ENCODE results near the gene MUC5B. TPM values are rescaled to one million over a fixed set of nuclear protein-coding genes. Genes with fewer than 3 reads are reported as not detected.
"Not testable (repeated sequence)": the region's sequence is repeated elsewhere in the genome, so short reads cannot be mapped to it uniquely, and the experiment has no call there.

Gene MUC5B
- total and polyA plus RNA-seq, 2 donors from 2014 or later = 0.38 TPM; not detected in 1

DNA sequence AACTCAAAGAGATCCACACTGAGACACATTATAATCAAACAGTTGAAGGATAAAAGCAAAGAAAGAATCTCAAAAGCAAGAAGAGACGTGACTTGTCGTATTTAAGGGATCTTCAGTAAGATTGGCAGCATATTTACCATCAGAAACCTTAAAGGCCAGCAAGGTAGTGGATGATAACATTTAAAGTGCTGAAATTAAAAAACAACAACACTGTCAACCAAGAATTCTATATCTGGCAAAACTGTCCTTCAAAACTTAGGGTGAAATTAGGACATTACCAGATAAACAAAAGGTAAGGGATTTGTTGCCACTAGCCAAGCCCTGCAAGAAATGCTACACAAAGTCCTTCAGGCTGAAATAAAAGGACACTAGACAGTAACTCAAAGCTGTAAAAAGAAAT lies 11.0 kb upstream of the MUC5B start:
- TF ChIP-seq, protein P1, sequence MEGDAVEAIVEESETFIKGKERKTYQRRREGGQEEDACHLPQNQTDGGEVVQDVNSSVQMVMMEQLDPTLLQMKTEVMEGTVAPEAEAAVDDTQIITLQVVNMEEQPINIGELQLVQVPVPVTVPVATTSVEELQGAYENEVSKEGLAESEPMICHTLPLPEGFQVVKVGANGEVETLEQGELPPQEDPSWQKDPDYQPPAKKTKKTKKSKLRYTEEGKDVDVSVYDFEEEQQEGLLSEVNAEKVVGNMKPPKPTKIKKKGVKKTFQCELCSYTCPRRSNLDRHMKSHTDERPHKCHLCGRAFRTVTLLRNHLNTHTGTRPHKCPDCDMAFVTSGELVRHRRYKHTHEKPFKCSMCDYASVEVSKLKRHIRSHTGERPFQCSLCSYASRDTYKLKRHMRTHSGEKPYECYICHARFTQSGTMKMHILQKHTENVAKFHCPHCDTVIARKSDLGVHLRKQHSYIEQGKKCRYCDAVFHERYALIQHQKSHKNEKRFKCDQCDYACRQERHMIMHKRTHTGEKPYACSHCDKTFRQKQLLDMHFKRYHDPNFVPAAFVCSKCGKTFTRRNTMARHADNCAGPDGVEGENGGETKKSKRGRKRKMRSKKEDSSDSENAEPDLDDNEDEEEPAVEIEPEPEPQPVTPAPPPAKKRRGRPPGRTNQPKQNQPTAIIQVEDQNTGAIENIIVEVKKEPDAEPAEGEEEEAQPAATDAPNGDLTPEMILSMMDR (IDR thresholded peaks at IDR 0.05; ENCODE audit: borderline replicate concordance, extremely low read depth, insufficient read depth) = no peak
- Histone ChIP-seq H3K36me3 (ENCODE audit: control insufficient read depth in 2 of 3, insufficient read depth in 3 of 3, low read length in 3 of 3) (no peaks in the 10 kb centered on the region), H3K9me3 (ENCODE audit: control insufficient read depth in 2 of 3, insufficient read depth in 1 of 3, low read length in 3 of 3) (peaks cover 0 to 9% (median 3%) of the 10 kb centered on the region in 3 donors), H3K9ac (ENCODE audit: low read length in 3 of 3) (no peak overlapping the region), H3K27ac (ENCODE audit: low read depth in 2 of 2, low read length in 2 of 2) (no peak overlapping the region), H3K4me1 (ENCODE audit: control insufficient read depth in 2 of 3, insufficient read depth in 2 of 3, low read depth in 1 of 3, low read length in 3 of 3) (no peaks in the 10 kb centered on the region), H3K27me3 (ENCODE audit: control insufficient read depth, insufficient read depth, low read length) (no peaks in the 10 kb centered on the region), H3K4me3 (ENCODE audit: low read length in 3 of 3) (no peak overlapping the region)
- FAIRE-seq (no peak), DNase-seq (no peak)
- intact Hi-C loops (cut with DNase I) = no loop called here

DNA sequence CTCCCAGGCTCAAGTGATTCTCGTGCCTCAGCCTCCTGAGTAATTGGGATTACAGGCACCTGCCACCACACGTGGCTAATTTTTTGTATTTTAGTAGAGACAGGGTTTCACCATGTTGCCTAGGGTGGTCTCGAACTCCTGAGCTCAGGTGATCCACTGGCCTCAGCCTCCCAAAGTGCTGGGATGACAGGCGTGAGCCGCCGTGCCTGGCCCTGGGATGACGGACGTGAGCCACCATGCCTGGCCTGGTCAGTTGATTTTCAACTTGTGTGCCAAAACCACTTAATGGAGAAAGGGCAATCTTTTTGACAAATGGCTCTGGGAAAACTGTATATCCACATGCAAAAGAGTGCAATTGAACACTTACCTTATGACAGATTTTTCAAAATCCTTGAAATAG lies 7.0 kb upstream of the MUC5B start:
- H3K36me3 ChIP-seq (ENCODE audit: control insufficient read depth in 2 of 3, insufficient read depth in 3 of 3, low read length in 3 of 3); H3K27me3 ChIP-seq (ENCODE audit: control insufficient read depth, insufficient read depth, low read length); FAIRE-seq; H3K9me3 ChIP-seq (ENCODE audit: control insufficient read depth in 2 of 3, insufficient read depth in 1 of 3, low read length in 3 of 3); H3K27ac ChIP-seq (ENCODE audit: low read depth in 2 of 2, low read length in 2 of 2); H3K9ac ChIP-seq (ENCODE audit: low read length in 3 of 3); H3K4me3 ChIP-seq (ENCODE audit: low read length in 3 of 3); intact Hi-C loops (cut with DNase I); H3K4me1 ChIP-seq (ENCODE audit: control insufficient read depth in 2 of 3, insufficient read depth in 2 of 3, low read depth in 1 of 3, low read length in 3 of 3): not testable (repeated sequence)
- peak in 1 of 5 donors; percentile 37 for DNase-seq

DNA sequence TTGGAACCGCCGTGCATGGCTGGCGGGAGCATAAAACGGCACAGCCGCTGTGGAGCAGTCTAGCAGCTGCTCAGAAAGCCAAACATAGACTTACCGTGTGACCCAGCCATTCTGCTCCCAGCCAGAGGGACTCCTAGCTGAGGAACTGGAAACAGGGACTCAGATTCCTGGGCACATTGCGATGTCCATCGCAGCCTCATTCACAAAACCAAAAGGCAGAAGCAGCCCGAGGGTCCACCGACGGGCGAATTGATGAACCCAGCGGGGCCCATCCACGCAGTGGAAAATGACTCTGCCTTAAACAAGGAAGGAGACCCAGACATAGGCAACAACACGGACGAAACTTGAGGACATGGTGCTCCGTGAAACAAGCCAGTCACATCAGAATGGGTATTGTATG lies 5.7 kb upstream of the MUC5B start:
- TF ChIP-seq, protein P1 (IDR thresholded peaks at IDR 0.05; ENCODE audit: borderline replicate concordance, extremely low read depth, insufficient read depth) = no peak
- Histone ChIP-seq H3K9me3 (ENCODE audit: control insufficient read depth in 2 of 3, insufficient read depth in 1 of 3, low read length in 3 of 3) (peaks cover 0 to 4% (median 0%) of the 10 kb centered on the region in 3 donors), H3K4me3 (ENCODE audit: low read length in 3 of 3) (no peak overlapping the region), H3K36me3 (ENCODE audit: control insufficient read depth in 2 of 3, insufficient read depth in 3 of 3, low read length in 3 of 3) (no peaks in the 10 kb centered on the region), H3K9ac (ENCODE audit: low read length in 3 of 3) (no peak overlapping the region), H3K4me1 (ENCODE audit: control insufficient read depth in 2 of 3, insufficient read depth in 2 of 3, low read depth in 1 of 3, low read length in 3 of 3) (no peaks in the 10 kb centered on the region), H3K27me3 (ENCODE audit: control insufficient read depth, insufficient read depth, low read length) (no peaks in the 10 kb centered on the region), H3K27ac (ENCODE audit: low read depth in 2 of 2, low read length in 2 of 2) (no peak overlapping the region)
- DNase-seq (no peak), FAIRE-seq (no peak)
- intact Hi-C loops (cut with DNase I) = no loop called here

DNA sequence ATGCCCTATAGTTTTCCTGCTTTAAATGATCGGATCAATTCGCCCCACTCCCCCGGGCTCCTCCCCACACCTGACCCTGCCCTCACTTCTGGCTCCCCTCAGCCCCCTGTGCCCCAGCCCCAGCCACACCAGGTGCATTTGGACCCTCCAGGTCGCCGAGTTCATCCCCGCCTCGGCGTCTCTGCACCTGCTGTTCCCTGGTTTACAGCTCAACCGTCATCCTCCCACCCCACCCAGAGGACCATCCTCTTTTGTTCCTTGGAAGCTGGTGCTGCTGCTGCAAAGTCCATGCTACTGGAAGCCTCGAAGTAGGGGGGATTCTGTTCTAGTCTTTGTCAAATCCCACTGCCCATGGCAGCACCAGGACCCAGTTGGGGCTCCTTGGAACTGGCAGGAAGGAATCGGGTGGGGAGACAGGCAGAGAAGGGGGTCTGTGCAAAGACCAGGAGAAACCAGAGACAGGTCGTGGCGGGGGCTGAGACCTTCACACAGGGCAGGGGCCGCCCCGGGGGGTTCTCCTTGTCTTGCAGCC lies 4.5 kb upstream of the MUC5B start:
- Histone ChIP-seq H3K36me3 (ENCODE audit: control insufficient read depth in 2 of 3, insufficient read depth in 3 of 3, low read length in 3 of 3) (no peaks in the 10 kb centered on the region), H3K4me3 (ENCODE audit: low read length in 3 of 3) (no peak overlapping the region), H3K9ac (ENCODE audit: low read length in 3 of 3) (no peak overlapping the region), H3K27ac (ENCODE audit: low read depth in 2 of 2, low read length in 2 of 2) (no peak overlapping the region), H3K27me3 (ENCODE audit: control insufficient read depth, insufficient read depth, low read length) (no peaks in the 10 kb centered on the region), H3K4me1 (ENCODE audit: control insufficient read depth in 2 of 3, insufficient read depth in 2 of 3, low read depth in 1 of 3, low read length in 3 of 3) (no peaks in the 10 kb centered on the region), H3K9me3 (ENCODE audit: control insufficient read depth in 2 of 3, insufficient read depth in 1 of 3, low read length in 3 of 3) (no peaks in the 10 kb centered on the region)
- intact Hi-C loops (cut with DNase I) = no loop called here
- TF ChIP-seq, protein P1 (IDR thresholded peaks at IDR 0.05; ENCODE audit: borderline replicate concordance, extremely low read depth, insufficient read depth) = no peak
- no peak for FAIRE-seq
- DNase-seq = peak in 2 of 5 donors; percentile 27 to 31
